AG09309 (cell line): ENCODE data around the gene TMPRSS12.
"Not testable (repeated sequence)": the region's sequence is repeated elsewhere in the genome, so short reads cannot be mapped to it uniquely, and the experiment has no call there.

Source experiments
- DNase-seq: peaks from one replicate; pipeline ENCODE4 v3.0.0-alpha.2; 2010; ENCODE audit warnings: low read depth
- H3K4me3 ChIP-seq: 2 replicates; pipeline ENCODE4 v1.5.1; 2011; ENCODE audit warnings: mild to moderate bottlenecking, low read depth, low read length, moderate library complexity; ENCODE audit not compliant: control insufficient read depth
- TF ChIP-seq, protein P1 (sequence below): IDR thresholded peaks from 2 replicates; pipeline ENCODE4 v1.5.1; 2011; ENCODE audit warnings: mild to moderate bottlenecking, low read depth, low read length, inconsistent platforms; ENCODE audit not compliant: insufficient read depth, control insufficient read depth; ENCODE audit errors: missing control alignments

The TMPRSS12 gene

DNA sequence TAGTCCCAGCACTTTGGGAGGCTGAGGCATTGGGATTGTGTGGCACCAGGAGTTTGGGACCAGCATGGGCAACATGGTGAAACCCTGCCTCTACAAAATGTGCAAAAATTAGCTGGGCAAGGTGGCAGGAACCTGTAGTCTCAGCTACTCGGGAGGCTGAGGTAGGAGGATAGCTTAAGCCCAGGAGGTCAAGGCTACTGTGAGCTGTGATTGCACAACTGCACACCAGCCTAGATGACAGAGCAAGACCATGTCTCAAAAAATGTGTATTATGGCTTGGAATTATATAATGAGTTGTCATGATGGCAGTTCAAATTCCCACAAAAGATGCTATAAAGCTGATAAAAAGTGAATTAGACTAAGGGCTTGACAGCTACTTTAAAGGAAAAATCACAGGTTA lies 20.6 kb upstream of the TMPRSS12 start:
- H3K4me3 ChIP-seq, result no peak overlapping the region
- DNase-seq, result no peak
- TF ChIP-seq, protein P1, sequence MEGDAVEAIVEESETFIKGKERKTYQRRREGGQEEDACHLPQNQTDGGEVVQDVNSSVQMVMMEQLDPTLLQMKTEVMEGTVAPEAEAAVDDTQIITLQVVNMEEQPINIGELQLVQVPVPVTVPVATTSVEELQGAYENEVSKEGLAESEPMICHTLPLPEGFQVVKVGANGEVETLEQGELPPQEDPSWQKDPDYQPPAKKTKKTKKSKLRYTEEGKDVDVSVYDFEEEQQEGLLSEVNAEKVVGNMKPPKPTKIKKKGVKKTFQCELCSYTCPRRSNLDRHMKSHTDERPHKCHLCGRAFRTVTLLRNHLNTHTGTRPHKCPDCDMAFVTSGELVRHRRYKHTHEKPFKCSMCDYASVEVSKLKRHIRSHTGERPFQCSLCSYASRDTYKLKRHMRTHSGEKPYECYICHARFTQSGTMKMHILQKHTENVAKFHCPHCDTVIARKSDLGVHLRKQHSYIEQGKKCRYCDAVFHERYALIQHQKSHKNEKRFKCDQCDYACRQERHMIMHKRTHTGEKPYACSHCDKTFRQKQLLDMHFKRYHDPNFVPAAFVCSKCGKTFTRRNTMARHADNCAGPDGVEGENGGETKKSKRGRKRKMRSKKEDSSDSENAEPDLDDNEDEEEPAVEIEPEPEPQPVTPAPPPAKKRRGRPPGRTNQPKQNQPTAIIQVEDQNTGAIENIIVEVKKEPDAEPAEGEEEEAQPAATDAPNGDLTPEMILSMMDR, result no peak

DNA sequence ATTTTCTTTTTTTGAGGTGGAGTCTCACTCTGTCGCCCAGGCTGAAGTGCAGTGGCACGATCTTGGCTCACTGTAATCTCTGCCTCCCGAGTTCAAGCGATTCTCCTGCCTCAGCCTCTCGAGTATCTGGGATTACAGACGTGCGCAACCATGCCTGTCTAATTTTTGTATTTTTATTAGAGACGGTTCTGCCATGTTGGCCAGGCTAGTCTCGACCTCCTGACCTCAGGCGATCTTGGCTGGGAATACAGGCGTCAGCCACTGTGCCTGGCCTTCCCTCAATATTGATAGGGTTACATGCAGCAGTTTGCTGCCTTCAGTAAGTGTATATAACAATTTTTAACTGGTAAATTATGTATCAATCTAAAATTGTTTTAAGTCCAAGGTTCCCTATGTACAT lies 19.0 kb upstream of the TMPRSS12 start:
- H3K4me3 ChIP-seq, DNase-seq: not testable (repeated sequence)

DNA sequence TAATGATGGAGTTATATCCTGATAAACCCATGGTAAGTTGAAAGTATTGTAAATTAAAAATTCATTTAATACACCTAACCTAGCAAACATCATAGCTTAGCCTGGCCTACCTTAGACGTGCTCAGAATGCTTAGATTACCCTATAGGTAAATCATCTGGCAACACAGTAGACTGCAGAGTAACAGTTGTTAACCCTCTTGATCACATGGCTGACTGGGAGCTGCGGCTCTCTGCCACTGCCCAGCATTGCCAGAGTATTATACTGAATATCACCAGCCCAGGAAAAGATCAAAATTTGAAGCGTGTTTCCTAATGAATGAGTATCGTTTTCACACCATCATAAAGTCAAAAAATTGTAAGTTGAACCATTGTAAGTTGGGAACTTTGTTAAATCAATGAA lies 17.8 kb upstream of the TMPRSS12 start:
- no peak for DNase-seq
- H3K4me3 ChIP-seq, result no peak overlapping the region
- TF ChIP-seq, protein P1, result no peak

DNA sequence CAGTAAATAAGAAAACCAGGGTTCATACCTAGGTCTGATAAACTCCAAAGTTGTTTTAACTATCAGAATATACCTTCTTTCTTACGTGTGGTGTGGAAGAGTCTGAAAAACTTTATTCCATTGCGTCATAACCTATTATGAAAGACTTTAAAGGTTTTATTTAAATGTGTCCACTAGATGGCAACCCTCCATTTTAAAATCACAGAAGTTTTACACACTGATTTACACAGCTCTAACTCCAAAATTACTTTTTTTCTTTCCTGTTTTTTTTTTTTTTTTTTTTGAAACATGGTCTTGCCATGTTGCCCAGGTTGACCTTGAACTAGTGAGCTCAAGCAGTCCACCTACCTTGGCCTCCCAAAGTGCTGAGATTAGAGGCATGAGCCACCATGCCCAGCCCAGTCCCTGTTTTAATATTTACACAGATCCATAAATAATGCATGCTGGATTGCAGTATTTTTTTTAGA lies 17.3 kb upstream of the TMPRSS12 start:
- TF ChIP-seq, protein P1, result peak; percentile 13
- H3K4me3 ChIP-seq, result no peak overlapping the region
- DNase-seq, result peak; percentile 61

DNA sequence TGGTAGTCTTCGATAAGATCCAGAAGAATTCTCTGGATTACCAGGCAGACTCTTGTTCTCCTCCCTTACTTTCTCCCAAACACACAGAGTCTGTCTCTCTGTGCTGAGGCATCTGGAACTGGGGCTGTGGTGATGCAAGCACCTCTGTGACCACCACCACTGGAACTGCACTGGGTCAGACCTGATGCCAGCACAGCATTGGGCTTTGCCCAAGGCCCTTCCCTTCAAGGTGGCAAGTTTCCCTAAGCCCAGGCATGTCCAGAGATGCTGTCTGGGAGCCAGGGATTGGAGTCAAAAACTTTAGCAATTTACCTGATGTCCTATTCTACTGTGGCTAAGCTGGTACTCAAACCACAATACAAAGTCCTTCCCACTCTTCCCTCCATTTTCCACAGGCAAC lies 14.6 kb upstream of the TMPRSS12 start:
- TF ChIP-seq, protein P1, result no peak
- no peak for DNase-seq
- no peak overlapping the region for H3K4me3 ChIP-seq

DNA sequence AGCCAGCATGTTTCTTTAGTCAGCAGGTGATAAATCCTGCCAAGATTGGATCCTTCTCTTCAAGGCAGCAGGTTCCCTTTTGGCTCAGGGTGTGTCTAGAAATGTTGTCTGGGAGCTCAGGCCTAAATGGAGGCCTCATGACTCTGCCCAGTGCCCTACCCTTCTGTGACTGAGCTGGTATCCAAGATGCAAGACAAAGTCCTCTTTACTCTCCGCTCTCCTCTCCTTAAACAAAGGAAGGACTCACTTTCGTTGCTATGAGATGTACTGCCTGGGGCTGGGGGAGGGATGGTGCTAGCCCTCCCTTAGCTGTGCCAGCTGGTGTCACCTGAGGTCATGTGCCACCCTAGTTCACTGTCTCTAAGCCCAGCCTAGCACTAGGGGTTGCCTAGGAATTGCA lies 13.8 kb upstream of the TMPRSS12 start:
- no peak overlapping the region for H3K4me3 ChIP-seq
- no peak for DNase-seq
- TF ChIP-seq, protein P1, result no peak

DNA sequence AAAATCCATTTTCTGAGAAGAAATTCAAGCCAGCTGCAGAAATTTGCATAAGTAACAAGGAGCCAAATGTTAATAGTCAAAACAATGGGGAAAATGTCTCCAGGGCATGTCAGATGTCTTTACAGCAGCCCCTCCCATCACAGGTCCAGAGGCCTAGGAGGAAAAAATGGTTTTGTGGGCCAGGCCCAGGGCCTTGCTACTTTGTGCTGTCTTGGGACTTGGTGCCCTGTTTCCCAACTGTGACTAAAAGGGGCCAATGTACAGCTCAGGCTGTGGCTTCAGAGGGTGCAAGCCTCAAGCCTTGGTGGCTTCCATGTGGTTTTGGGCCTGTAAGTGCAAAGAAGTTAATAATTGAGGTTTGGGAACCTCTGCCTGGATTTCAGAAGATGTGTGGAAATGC lies 8.9 kb upstream of the TMPRSS12 start:
- H3K4me3 ChIP-seq, DNase-seq: not testable (repeated sequence)

DNA sequence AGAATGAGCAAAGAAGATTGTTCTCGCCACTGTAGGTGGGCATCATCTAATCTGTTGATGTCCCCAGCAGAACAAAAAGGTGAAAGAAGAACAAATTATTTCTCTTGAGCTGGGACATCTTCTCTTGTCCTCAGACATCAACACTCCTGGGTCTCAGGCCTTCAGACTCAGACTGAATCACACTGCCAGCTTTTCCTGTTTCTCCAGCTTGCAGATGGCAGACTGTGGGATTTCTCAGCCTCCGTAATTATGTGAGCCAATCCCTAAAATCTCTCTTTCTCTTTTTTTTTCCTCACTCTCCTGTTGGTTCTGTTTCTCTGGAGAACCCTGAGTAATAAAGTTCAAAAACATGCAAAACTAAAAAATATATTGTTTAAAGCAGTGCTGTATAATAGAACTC lies 3.7 kb upstream of the TMPRSS12 start:
- H3K4me3 ChIP-seq, result no peak overlapping the region
- TF ChIP-seq, protein P1, result no peak
- no peak for DNase-seq
